Glutamatergic neuron (in vitro differentiated cells): ENCODE results near the gene MBLAC1. TPM values are rescaled to one million over a fixed set of nuclear protein-coding genes. Genes with fewer than 3 reads are reported as not detected.

Experiments used
- DNase-seq: peaks from one replicate; pipeline ENCODE4 v3.0.0; 2022
- H3K27ac Mint-ChIP-seq: one replicate; pipeline ENCODE4 v1.8.0; 2020; ENCODE audit warnings: mild to moderate bottlenecking, mixed read lengths, inconsistent platforms; ENCODE audit not compliant: unreplicated experiment
- H3K27me3 Mint-ChIP-seq: one replicate; pipeline ENCODE4 v1.8.0; 2020; ENCODE audit warnings: mild to moderate bottlenecking, moderate library complexity, mixed read lengths, inconsistent platforms; ENCODE audit not compliant: unreplicated experiment
- H3K36me3 Mint-ChIP-seq: one replicate; pipeline ENCODE4 v1.8.0; 2020; ENCODE audit warnings: mild to moderate bottlenecking, mixed read lengths, inconsistent platforms; ENCODE audit not compliant: unreplicated experiment
- H3K4me1 Mint-ChIP-seq: one replicate; pipeline ENCODE4 v1.8.0; 2020; ENCODE audit warnings: mild to moderate bottlenecking, low read depth, mixed read lengths, inconsistent platforms; ENCODE audit not compliant: unreplicated experiment
- H3K4me3 Mint-ChIP-seq: one replicate; pipeline ENCODE4 v1.8.0; 2020; ENCODE audit warnings: mild to moderate bottlenecking, mixed read lengths, inconsistent platforms; ENCODE audit not compliant: unreplicated experiment
- H3K9me3 Mint-ChIP-seq: one replicate; pipeline ENCODE4 v1.8.0; 2020; ENCODE audit warnings: mild to moderate bottlenecking, moderate library complexity, mixed read lengths, inconsistent platforms; ENCODE audit not compliant: unreplicated experiment
- total RNA-seq: library from RNA; stranded (reverse); fragmentation: NEBNext Ultra II Directional; extraction: Animal tissue kit (Norgen Biotek cat#: 25700); gene quantifications from one replicate; pipeline ENCODE4 v1.2.1, GENCODE V29; 2021; ENCODE audit not compliant: unreplicated experiment
- TF ChIP-seq, protein P1 (sequence below): fragments of 200-600 bp; sonication (generic); IDR thresholded peaks from one replicate; pipeline ENCODE4 v1.5.0; 2021; ENCODE audit not compliant: partially characterized antibody, unreplicated experiment

Gene MBLAC1
- total RNA-seq, 1 donor from 2014 or later: 3.3 TPM

DNA sequence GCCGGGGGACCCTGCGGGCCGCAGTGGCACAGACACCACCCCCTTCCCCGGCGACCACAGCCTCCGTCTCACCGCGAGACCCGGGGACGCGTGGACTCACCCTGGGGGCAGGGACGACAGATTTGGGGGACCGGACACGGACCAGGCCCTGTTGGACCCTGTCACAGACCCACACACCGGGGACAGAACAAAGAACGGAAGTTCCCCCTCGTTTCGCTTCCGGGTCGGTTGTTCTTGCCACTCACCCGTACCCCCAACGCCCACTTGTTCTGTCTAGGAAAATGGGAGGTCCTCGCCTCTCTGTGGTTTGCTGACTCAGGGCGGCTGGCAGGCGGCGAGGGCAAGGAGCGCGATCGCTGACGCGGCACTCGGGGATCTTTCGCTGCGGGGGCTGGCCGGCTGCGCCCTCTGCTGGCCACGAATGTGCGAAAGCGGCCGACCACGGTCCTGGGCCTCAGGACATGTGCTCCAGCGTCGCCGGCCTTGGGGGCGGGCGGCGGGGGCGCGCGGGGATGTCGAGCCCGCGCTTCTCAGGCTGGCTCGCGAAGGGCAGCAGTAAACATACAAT is 45.1 kb upstream of the MBLAC1 start, which contains the start of gene ZNF3:
Gene ZNF3 (minus strand): TSS at position 189 of the 568 bp plus-strand sequence. CDS start 4,366 bp downstream, outside the sequence.
- Mint-ChIP-seq H3K27ac (peak within 1 kb of the TSS; percentile 95), H3K27me3 (peaks cover 12% of the 10 kb centered on the region), H3K4me3 (peak within 1 kb of the TSS; percentile 100)

DNA sequence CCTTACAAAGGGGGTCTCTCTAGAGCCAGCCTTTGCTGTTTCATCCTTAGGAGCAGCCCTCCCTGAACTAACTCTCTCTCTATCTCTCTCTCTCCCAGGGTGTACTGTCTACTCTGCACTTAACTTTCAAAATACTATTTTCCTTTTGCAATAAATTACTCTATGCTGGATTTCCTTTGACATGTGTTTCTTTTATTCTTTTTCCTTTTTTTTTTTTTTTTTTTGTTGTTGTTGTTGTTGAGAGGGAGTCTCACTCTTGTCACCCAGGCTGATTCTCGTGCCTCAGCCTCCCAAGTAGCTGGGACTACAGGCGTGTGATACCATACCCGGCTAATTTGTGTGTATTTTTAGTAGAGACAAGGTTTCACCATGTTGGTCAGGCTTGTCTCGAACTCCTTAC is 43.8 kb upstream of the MBLAC1 start:
- peaks cover 6% of the 10 kb centered on the region for H3K36me3 Mint-ChIP-seq

More for the DNA sequence above, 45.1 kb upstream of the MBLAC1 start, which contains the start of gene ZNF3:
- Mint-ChIP-seq H3K36me3 (peaks cover 12% of the 10 kb centered on the region), H3K9me3 (peaks cover 10% of the 10 kb centered on the region), H3K4me1 (peaks cover 11% of the 10 kb centered on the region)
- TF ChIP-seq, protein P1, sequence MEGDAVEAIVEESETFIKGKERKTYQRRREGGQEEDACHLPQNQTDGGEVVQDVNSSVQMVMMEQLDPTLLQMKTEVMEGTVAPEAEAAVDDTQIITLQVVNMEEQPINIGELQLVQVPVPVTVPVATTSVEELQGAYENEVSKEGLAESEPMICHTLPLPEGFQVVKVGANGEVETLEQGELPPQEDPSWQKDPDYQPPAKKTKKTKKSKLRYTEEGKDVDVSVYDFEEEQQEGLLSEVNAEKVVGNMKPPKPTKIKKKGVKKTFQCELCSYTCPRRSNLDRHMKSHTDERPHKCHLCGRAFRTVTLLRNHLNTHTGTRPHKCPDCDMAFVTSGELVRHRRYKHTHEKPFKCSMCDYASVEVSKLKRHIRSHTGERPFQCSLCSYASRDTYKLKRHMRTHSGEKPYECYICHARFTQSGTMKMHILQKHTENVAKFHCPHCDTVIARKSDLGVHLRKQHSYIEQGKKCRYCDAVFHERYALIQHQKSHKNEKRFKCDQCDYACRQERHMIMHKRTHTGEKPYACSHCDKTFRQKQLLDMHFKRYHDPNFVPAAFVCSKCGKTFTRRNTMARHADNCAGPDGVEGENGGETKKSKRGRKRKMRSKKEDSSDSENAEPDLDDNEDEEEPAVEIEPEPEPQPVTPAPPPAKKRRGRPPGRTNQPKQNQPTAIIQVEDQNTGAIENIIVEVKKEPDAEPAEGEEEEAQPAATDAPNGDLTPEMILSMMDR: peak; percentile 93
- DNase-seq: peak; percentile 98

DNA sequence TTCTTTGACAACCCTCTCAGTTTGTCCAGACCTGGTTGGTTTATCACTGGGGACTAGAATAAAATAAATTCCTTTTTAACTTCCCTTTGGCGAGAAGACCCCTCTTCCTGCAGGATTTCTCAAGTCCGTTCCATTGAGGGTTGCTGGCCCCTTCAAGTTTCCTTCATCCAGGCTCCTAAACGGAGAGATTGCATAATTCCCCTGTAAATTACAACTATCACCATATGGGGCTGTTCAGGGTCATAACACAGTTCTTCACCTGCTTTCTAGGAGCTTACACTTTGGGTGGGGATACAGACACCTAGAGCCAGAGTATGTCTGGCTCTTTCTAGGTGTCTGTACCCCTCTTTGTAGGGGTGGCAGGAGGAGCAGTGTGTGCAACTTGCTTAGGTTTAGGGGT is 41.3 kb upstream of the MBLAC1 start:
- TF ChIP-seq, protein P1: no peak
- H3K4me3 Mint-ChIP-seq: no peak overlapping the region
- no peak for DNase-seq
- H3K27ac Mint-ChIP-seq: no peak overlapping the region
- peaks cover 15% of the 10 kb centered on the region for H3K9me3 Mint-ChIP-seq
- H3K27me3 Mint-ChIP-seq: peaks cover 12% of the 10 kb centered on the region
- peaks cover 7% of the 10 kb centered on the region for H3K4me1 Mint-ChIP-seq
- H3K36me3 Mint-ChIP-seq: no peaks in the 10 kb centered on the region

More for the DNA sequence above, 43.8 kb upstream of the MBLAC1 start:
- Mint-ChIP-seq H3K4me3 (peak overlapping the region; percentile 92), H3K4me1 (peaks cover 11% of the 10 kb centered on the region), H3K27ac (peak overlapping the region; percentile 74), H3K27me3 (peaks cover 15% of the 10 kb centered on the region), H3K9me3 (peaks cover 10% of the 10 kb centered on the region)
- TF ChIP-seq, protein P1: no peak
- DNase-seq: no peak

DNA sequence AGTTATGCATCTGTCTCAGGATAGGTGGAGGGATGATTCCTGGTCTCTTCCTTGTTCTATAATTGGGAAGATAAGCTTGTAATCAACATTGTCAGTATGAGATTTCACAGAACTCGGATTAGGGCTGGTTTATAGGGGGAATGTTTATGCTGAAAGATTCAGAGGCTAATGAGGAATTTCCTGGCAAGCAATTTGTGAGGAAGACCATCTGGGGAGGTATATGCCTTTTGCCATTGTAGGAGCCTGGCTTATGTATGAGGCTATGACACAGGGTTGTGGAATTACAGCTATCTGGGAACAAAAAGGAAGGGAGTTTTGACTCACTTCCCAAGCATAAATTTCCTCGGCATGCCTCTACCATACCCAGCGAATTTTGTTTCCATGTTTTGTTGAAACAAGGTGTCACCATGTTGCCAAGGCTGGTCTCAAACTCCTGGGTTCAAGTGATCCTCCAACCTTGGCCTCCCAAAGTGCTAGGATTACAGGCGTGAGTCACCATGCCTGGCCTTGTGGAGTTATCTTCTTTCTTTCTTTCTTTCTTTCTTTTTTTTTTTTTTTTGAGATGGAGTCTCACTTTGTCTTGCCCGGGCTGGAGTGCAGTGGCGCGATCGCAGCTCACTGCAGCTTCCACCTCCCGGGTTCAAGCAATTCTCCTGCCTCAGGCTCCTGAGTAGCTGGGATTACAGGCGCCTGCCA is 39.6 kb upstream of the MBLAC1 start:
- no peaks in the 10 kb centered on the region for H3K36me3 Mint-ChIP-seq

More for the DNA sequence above, 39.6 kb upstream of the MBLAC1 start:
- H3K9me3 Mint-ChIP-seq: peaks cover 14% of the 10 kb centered on the region
- TF ChIP-seq, protein P1: no peak
- no peak for DNase-seq
- peak overlapping the region; percentile 63 for H3K4me3 Mint-ChIP-seq
- H3K27ac Mint-ChIP-seq: peak overlapping the region; percentile 7
- H3K27me3 Mint-ChIP-seq: peaks cover 14% of the 10 kb centered on the region
- peaks cover 7% of the 10 kb centered on the region for H3K4me1 Mint-ChIP-seq
